HG02759 (cell line): ENCODE results near the gene FBXO47.
"Not testable (repeated sequence)": the region's sequence is repeated elsewhere in the genome, so short reads cannot be mapped to it uniquely, and the experiment has no call there.

Experiments
- ATAC-seq: cut with Tn5 transposase; IDR thresholded peaks from one replicate; pipeline ENCODE4 v1.9.1; 2021; ENCODE audit warnings: mild to moderate bottlenecking, moderate library complexity; ENCODE audit not compliant: unreplicated experiment

Gene FBXO47

GRCh38 chr17:38922538-38923297 is 44.5 kb downstream of the FBXO47 start:
- ATAC-seq = no peak

GRCh38 chr17:38921756-38922411 is 45.3 kb downstream of the FBXO47 start:
- no peak for ATAC-seq

DNA sequence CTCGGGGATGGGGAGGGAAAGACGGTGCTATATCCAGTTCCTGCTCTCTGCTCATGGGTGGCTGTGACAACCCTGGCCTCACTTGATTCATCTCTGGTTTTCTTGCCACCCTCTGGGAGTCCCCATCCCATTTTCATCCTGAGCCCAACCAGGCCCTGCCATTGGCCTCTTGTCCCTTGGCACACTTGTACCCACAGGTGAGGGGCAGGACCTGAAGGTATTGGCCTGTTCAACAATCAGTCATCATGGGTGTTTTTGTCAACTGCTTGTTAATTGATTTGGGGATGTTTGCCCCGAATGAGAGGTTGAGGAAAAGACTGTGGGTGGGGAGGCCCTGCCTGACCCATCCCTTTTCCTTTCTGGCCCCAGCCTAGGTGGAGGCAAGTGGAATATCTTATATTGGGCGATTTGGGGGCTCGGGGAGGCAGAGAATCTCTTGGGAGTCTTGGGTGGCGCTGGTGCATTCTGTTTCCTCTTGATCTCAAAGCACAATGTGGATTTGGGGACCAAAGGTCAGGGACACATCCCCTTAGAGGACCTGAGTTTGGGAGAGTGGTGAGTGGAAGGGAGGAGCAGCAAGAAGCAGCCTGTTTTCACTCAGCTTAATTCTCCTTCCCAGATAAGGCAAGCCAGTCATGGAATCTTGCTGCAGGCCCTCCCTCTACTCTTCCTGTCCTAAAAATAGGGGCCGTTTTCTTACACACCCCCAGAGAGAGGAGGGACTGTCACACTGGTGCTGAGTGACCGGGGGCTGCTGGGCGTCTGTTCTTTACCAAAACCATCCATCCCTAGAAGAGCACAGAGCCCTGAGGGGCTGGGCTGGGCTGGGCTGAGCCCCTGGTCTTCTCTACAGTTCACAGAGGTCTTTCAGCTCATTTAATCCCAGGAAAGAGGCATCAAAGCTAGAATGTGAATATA is 46.6 kb downstream of the FBXO47 start:
- no peak for ATAC-seq

DNA sequence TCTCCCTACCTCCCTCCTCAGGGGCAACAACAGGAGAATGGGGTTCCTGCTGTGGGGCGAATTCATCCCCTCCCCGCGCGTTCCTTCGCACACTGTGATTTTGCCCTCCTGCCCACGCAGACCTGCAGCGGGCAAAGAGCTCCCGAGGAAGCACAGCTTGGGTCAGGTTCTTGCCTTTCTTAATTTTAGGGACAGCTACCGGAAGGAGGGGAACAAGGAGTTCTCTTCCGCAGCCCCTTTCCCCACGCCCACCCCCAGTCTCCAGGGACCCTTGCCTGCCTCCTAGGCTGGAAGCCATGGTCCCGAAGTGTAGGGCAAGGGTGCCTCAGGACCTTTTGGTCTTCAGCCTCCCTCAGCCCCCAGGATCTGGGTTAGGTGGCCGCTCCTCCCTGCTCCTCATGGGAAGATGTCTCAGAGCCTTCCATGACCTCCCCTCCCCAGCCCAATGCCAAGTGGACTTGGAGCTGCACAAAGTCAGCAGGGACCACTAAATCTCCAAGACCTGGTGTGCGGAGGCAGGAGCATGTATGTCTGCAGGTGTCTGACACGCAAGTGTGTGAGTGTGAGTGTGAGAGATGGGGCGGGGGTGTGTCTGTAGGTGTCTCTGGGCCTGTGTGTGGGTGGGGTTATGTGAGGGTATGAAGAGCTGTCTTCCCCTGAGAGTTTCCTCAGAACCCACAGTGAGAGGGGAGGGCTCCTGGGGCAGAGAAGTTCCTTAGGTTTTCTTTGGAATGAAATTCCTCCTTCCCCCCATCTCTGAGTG is 47.7 kb downstream of the FBXO47 start:
- no peak for ATAC-seq

- ATAC-seq = no peak
Measured at GRCh38 chr17:38918916-38919315, 48.3 kb downstream of the FBXO47 start.

- ATAC-seq = no peak
Measured at GRCh38 chr17:38918129-38918913, 48.9 kb downstream of the FBXO47 start.

- ATAC-seq = no peak
Measured at GRCh38 chr17:38917259-38917658, 49.9 kb downstream of the FBXO47 start.

DNA sequence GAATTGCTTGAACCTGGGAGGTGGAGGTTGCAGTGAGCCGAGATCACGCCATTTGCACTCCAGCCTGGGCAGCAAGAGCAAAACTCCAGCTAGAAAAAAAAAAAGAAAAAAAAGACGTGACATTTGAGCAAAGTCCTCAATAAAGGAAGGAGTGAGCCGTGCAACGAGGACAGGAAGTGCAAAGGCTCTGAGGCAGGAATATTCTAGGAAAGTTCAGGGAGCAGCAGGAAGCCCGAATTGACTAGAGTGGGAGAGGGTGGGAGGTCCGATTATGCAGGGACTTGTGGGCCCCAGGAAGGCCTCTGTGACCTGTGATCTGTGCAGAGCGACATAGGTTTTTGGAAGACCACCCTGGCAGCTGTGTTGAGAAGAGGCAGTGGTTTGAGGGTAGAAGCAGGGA is 50.4 kb downstream of the FBXO47 start:
- ATAC-seq = no peak

- no peak for ATAC-seq
Measured at GRCh38 chr17:38915639-38915995, 51.6 kb downstream of the FBXO47 start.

DNA sequence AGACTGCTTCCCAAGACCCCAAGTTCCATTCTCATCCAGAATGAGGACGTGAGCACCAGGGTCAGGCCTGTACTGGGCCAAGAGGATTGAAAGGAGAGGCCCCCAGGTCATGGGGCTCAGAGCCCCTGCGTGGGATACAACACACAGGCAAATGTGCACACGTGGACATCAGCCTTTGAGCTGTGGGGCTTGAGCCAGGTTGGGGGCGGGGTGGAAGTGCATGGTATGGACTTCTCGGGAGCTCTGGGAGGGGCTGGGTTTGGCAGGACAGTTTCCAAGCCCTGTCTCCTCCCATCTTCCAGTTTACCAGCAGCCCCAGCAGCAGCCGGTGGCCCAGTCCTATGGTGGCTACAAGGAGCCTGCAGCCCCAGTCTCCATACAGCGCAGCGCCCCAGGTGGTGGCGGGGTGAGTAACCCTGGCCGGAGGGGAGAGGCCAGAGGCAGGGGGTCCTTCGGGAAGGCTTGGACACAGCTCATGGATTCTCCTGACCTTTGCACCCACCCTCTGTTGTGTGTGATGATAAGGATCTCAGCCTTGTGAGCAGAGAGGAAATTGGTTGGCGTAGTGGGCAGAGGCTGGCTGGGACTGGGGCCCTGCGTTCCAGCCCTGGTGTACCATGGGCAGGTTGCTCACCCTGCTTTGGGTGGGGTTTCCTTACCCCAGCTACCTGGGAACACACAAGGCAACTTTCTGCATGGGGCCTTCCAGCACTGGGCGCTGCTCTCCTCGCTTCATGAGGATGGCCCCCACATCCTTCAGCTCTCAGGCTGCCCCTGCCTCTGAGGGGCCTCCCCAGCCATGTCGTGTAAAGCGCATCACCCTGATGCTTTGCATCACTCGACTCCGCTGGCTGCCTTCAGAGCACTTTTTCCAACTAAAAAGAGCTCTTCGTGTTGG is 52.2 kb downstream of the FBXO47 start:
- ATAC-seq = no peak

- no peak for ATAC-seq
Measured at GRCh38 chr17:38912221-38912813, 54.9 kb downstream of the FBXO47 start.

GRCh38 chr17:38911731-38912081 is 55.5 kb downstream of the FBXO47 start:
- ATAC-seq = not testable (repeated sequence)

DNA sequence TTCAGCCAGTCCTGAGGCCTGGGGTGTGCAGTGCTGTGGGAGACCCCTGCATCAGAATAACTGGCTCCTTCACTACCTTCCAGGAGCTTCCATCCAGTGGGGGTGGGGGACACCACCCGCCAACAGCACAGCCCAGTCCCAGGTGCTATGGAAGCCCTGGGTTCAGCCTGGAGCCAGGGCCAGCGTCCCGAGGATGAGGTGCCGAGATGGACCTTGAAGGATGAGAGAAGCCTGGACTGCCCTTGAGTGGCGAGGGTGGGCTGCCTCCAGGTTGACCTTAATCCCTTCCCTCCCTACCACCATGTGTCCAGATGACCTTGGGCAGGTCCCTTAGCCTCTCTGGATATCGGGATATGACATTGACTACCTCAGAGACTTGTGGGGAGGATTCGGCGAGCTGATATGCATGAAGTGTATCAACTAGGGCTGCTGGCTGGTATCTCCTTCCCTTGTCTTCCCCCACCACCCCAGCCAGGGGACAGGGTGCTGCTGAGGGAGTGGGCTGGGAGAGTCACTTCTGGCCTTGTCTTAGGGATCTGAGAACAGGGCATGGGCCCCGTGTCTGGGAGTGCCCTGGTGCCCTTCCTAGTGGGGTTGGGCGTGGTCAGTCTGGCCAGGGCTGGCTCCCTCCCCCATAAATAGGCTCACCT is 56.0 kb downstream of the FBXO47 start:
- no peak for ATAC-seq

- no peak for ATAC-seq
Measured at GRCh38 chr17:38910325-38910724, 56.9 kb downstream of the FBXO47 start.

DNA sequence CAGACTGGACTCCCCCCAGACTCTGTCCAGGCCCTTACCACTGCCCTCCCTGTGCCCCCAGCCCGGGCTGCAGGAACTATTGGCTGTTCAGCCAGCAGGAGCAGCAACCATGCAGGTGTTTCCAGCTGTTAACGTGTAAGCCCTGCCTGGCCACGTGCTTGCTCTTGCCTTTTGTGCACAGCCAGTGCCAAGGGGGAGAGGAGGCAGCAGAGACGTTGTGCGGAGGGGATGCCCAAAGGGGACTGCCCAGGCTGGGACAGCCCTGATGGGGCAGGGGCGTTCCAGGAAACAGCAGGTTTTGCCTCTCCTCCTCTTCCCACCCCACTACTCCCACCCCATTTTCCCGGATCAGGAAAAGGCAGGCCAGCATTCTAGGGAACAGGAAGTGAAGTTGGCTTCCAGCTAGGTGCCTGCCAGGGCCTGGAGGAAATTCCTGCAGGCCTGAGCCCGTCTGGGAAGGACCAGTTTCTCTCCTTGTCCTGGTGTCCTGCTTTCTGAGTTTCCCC is 58.5 kb downstream of the FBXO47 start:
- ATAC-seq = no peak

- ATAC-seq = no peak
Measured at GRCh38 chr17:38907930-38908675, 59.1 kb downstream of the FBXO47 start.

GRCh38 chr17:38906460-38907228 is 60.6 kb downstream of the FBXO47 start:
- ATAC-seq = no peak
